Measurements from ENCODE around the gene RYR2.

- no peak for TF ChIP-seq CTCF (IDR thresholded peaks at IDR 0.05)
- no peak for TF ChIP-seq POLR2A (IDR thresholded peaks at IDR 0.05)
Observed at GRCh38 chr1:237316352-237316751, 274.4 kb downstream of the RYR2 start.
